ENCODE data around the gene ZNF396. TPM values are rescaled to one million over a fixed set of nuclear protein-coding genes. Genes with fewer than 3 reads are reported as not detected.
A peak's percentile ranks its signal among the peaks of the same experiment; 100 is the strongest.

The ZNF396 gene
- total RNA-seq, 1 experiment from 2014 or later: 1.2 TPM

DNA sequence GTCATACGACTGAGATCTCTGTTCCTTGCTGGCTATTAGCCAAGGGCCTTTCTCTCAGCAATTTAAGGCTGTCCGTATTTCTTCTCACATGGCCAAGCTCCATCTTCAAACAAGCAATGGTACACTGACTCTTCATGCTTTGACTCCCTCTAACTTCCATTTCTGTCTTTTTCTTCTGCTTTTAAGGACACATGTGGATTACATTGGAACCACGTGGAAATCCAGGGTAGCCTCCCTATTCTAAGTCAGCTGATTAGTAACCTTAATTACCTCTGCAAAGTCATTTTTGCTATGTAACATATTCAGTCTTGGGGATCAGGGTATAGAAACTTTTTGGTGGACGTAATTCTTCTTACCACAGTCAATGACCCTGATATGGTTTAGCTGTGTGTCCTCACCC, 41.5 kb upstream of the ZNF396 start:
- ChIA-PET CTCF (interaction anchor here (1.2 kb wide), 1 partner anchor 11 kb away, joined by 4 read pairs; no protein-coding TSS in a partner anchor), POLR2A (no interaction called here)
- Mint-ChIP-seq H3K9me3 (ENCODE audit: unreplicated experiment) (peaks cover 10% of the 10 kb centered on the region), H3K27me3 (ENCODE audit: insufficient read depth, unreplicated experiment) (no peaks in the 10 kb centered on the region), H3K4me3 (ENCODE audit: unreplicated experiment) (no peak overlapping the region), H3K4me1 (ENCODE audit: insufficient read depth, unreplicated experiment) (no peaks in the 10 kb centered on the region), H3K36me3 (ENCODE audit: insufficient read depth, unreplicated experiment) (peaks cover 7% of the 10 kb centered on the region), H3K27ac (ENCODE audit: low read depth, unreplicated experiment) (no peak overlapping the region)
- no peak for DNase-seq (ENCODE audit: unreplicated experiment)
- TF ChIP-seq, protein P1, sequence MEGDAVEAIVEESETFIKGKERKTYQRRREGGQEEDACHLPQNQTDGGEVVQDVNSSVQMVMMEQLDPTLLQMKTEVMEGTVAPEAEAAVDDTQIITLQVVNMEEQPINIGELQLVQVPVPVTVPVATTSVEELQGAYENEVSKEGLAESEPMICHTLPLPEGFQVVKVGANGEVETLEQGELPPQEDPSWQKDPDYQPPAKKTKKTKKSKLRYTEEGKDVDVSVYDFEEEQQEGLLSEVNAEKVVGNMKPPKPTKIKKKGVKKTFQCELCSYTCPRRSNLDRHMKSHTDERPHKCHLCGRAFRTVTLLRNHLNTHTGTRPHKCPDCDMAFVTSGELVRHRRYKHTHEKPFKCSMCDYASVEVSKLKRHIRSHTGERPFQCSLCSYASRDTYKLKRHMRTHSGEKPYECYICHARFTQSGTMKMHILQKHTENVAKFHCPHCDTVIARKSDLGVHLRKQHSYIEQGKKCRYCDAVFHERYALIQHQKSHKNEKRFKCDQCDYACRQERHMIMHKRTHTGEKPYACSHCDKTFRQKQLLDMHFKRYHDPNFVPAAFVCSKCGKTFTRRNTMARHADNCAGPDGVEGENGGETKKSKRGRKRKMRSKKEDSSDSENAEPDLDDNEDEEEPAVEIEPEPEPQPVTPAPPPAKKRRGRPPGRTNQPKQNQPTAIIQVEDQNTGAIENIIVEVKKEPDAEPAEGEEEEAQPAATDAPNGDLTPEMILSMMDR (IDR thresholded peaks at IDR 0.05; ENCODE audit: unreplicated experiment): no peak
- intact Hi-C loops (cut with micrococcal nuclease): no loop called here
- no TSS peak for BruUV-seq (replicated peaks)

DNA sequence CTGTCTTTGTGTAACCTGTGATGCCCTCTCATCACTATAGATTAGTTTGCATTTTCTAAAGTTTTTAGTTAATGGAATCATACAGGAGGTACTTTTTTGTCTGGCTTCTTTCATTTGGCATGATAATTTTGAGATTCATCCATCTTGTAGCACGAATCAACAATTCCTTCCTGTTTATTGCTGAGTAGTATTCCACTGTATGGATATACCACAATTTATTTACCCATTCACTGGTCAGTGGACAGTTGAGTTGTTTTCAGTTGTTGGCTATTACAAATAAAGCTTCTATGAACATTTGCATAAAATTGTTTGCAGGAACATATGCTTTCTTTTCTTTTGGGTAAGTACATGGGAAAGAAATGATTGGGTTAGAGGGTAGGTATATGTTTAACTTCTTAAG, 40.1 kb upstream of the ZNF396 start:
- Mint-ChIP-seq H3K27ac (ENCODE audit: low read depth, unreplicated experiment) (no peak overlapping the region), H3K4me1 (ENCODE audit: insufficient read depth, unreplicated experiment) (peaks cover 9% of the 10 kb centered on the region), H3K36me3 (ENCODE audit: insufficient read depth, unreplicated experiment) (peaks cover 7% of the 10 kb centered on the region), H3K27me3 (ENCODE audit: insufficient read depth, unreplicated experiment) (no peaks in the 10 kb centered on the region), H3K9me3 (ENCODE audit: unreplicated experiment) (peaks cover 10% of the 10 kb centered on the region), H3K4me3 (ENCODE audit: unreplicated experiment) (no peak overlapping the region)
- ChIA-PET CTCF (interaction anchor here (0.7 kb wide), 1 partner anchor 9 kb away, joined by 3 read pairs; no protein-coding TSS in a partner anchor), POLR2A (no interaction called here)
- BruUV-seq (replicated peaks): no TSS peak
- intact Hi-C loops (cut with micrococcal nuclease): no loop called here
- TF ChIP-seq, protein P1 (IDR thresholded peaks at IDR 0.05; ENCODE audit: unreplicated experiment): no peak
- no peak for DNase-seq (ENCODE audit: unreplicated experiment)

DNA sequence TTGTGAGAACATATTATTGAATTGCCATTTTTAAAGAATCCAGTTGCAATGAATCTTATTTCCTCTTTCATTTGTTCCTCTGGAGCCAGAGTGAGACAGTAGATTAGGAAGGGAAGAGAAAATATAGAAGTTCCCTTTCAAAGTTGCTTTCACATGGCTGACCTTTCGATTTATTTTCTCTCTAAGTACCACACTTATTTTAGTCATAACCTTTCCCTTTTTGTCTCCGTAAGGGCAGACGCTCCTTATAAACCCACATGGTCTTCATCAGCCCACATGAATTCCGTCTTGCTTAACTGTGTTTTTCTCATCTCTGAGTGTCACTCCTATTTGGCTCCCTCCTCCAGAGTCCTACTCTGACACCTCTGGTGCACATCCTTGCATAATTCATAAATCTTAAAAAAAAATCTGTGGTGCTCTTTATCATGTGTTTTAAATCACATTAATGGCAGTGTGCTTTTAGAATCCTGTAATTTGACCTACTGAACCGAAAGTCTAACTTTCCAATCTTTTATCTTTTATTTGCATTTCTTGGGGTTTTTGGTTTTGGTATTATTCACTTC, 38.5 kb upstream of the ZNF396 start:
- H3K4me3 Mint-ChIP-seq (ENCODE audit: unreplicated experiment): no peak overlapping the region
- TF ChIP-seq, protein P1 (IDR thresholded peaks at IDR 0.05; ENCODE audit: unreplicated experiment): no peak
- intact Hi-C loops (cut with micrococcal nuclease): no loop called here
- ChIA-PET POLR2A (interaction anchor here (1.0 kb wide), 1 partner anchor 81 kb away, joined by 3 read pairs; no protein-coding TSS in a partner anchor), CTCF (interaction anchor here (1.2 kb wide), 1 partner anchor 39 kb away, joined by 3 read pairs; no protein-coding TSS in a partner anchor)
- no TSS peak for BruUV-seq (replicated peaks)
- no peaks in the 10 kb centered on the region for H3K27me3 Mint-ChIP-seq (ENCODE audit: insufficient read depth, unreplicated experiment)
- H3K4me1 Mint-ChIP-seq (ENCODE audit: insufficient read depth, unreplicated experiment): peaks cover 18% of the 10 kb centered on the region
- no peak for DNase-seq (ENCODE audit: unreplicated experiment)
- H3K9me3 Mint-ChIP-seq (ENCODE audit: unreplicated experiment): peaks cover 10% of the 10 kb centered on the region
- H3K27ac Mint-ChIP-seq (ENCODE audit: low read depth, unreplicated experiment): no peak overlapping the region
- H3K36me3 Mint-ChIP-seq (ENCODE audit: insufficient read depth, unreplicated experiment): peaks cover 7% of the 10 kb centered on the region

DNA sequence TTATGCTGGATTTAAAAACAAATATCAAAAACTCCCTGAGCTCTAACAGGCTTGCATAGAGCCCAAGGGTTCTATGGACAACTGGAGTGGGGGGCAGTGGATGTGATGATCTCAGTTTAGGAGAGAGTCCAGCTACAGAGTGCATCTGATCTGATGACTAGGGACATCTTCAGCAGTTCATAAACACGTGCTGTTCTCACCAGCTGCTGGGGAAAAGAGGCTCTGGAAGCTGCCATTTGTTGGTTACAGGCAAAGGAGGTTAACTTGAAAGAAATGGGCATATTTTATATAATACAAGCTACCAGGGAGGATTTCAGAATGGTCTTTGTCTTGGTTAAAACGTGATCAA, 36.0 kb upstream of the ZNF396 start:
- H3K36me3 Mint-ChIP-seq (ENCODE audit: insufficient read depth, unreplicated experiment): no peaks in the 10 kb centered on the region
- no peak for DNase-seq (ENCODE audit: unreplicated experiment)
- intact Hi-C loops (cut with micrococcal nuclease): no loop called here
- H3K9me3 Mint-ChIP-seq (ENCODE audit: unreplicated experiment): no peaks in the 10 kb centered on the region
- peak overlapping the region; percentile 64 for H3K27ac Mint-ChIP-seq (ENCODE audit: low read depth, unreplicated experiment)
- TF ChIP-seq, protein P1 (IDR thresholded peaks at IDR 0.05; ENCODE audit: unreplicated experiment): no peak
- POLR2A ChIA-PET: interaction anchor here (0.7 to 3.2 kb wide), 12 partner anchors 11 to 598 kb away, joined by 3 to 26 read pairs (median 6); partner anchors contain the start of genes INO80C and ZNF397
- H3K27me3 Mint-ChIP-seq (ENCODE audit: insufficient read depth, unreplicated experiment): no peaks in the 10 kb centered on the region
- no peak overlapping the region for H3K4me3 Mint-ChIP-seq (ENCODE audit: unreplicated experiment)
- CTCF ChIA-PET: interaction anchor here (0.5 to 1.9 kb wide), 8 partner anchors 40 to 273 kb away, joined by 3 to 7 read pairs (median 4); no protein-coding TSS in a partner anchor
- no TSS peak for BruUV-seq (replicated peaks)
- peaks cover 37% of the 10 kb centered on the region for H3K4me1 Mint-ChIP-seq (ENCODE audit: insufficient read depth, unreplicated experiment)

All from MCF 10A (cell line).